Colonic mucosa (tissue), 4 donors: Measurements from ENCODE around the gene CDKAL1. TPM values are rescaled to one million over a fixed set of nuclear protein-coding genes. Genes with fewer than 3 reads are reported as not detected.

ENCODE experiments used
- DNase-seq: peaks from one replicate; pipeline ENCODE4 v3.0.0-alpha.2; 2020
- H3K27ac ChIP-seq: fragments of 200-600 bp; one replicate; pipeline ENCODE4 v1.8.0; 2021
- H3K27me3 ChIP-seq: fragments of 200-600 bp; one replicate; pipeline ENCODE4 v1.8.0; 2021
- H3K36me3 ChIP-seq: fragments of 200-600 bp; one replicate; pipeline ENCODE4 v1.8.0; 2021
- H3K4me1 ChIP-seq: fragments of 200-600 bp; one replicate; pipeline ENCODE4 v1.8.0; 2021; ENCODE audit warnings: mild to moderate bottlenecking
- H3K4me3 ChIP-seq: fragments of 200-600 bp; one replicate; pipeline ENCODE4 v1.8.0; 2021
- H3K9ac ChIP-seq, 2 donors: one replicate each; pipeline ENCODE4 v1.7.0; 2013; ENCODE audit warnings: control low read depth in 2 of 2, low read depth in 2 of 2, low read length in 2 of 2
- H3K9me3 ChIP-seq: fragments of 200-600 bp; one replicate; pipeline ENCODE4 v1.8.0; 2021
- intact Hi-C: fragments of 100-400 bp; cut with DNase I; formaldehyde crosslinking; loops from one replicate; pipeline ENCODE4 v1.14.1; 2022
- total RNA-seq, 2 donors: library from RNA; stranded (reverse); fragmentation: NEBNext Ultra II Directional in 1 of 2; extraction: Animal tissue kit (Norgen Biotek cat#: 25700) in 1 of 2; gene quantifications; one replicate each; pipeline ENCODE4 v1.2.1, GENCODE V29; 2021
- TF ChIP-seq, protein P1 (sequence below): fragments of 200-600 bp; IDR thresholded peaks from one replicate; pipeline ENCODE4 v1.8.0; 2022; ENCODE audit warnings: antibody characterized with exemption, mild to moderate bottlenecking
- donor health status: healthy.
- donor health status: DM: no; HTN: no; CAD: no.
- donor health status: DM: no; HTN: no; CAD: no.

Gene CDKAL1
- total RNA-seq, 2 donors from 2014 or later, result 13.8 to 14.2 TPM

DNA sequence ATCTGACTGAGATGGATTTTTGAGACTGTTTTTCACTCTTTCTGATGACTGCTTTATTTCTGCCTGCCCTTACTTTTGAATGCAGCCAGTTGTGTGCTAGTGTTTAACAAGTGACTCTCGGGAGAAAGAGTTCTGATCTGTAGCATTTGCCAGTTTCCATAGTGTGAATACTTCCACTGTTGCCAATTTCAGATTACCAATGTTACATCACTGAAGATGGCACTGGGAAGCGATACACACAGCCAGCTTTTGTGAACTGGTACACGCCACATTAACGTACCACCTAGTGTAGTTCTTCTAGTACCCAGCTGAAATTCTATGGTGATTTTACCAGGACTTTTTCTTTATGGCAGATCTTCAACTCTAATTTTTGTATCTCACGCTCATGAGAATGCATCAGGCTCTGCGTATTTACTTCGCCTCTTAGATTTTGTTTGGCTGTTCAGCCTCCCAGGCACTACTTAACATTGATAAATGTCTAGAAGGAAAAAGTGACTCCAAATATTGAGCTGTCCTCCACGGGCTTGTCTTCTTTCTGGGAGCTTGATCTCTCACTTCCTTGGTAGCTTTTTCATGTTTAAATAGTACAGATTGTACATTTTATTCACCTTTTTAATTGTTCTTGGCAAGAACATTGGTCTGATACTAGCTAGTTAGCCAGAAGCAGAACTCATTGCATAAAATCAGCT, 537.7 kb downstream of the CDKAL1 start:
- no peaks in the 10 kb centered on the region for H3K9me3 ChIP-seq
- no peak overlapping the region for H3K27ac ChIP-seq
- TF ChIP-seq, protein P1, sequence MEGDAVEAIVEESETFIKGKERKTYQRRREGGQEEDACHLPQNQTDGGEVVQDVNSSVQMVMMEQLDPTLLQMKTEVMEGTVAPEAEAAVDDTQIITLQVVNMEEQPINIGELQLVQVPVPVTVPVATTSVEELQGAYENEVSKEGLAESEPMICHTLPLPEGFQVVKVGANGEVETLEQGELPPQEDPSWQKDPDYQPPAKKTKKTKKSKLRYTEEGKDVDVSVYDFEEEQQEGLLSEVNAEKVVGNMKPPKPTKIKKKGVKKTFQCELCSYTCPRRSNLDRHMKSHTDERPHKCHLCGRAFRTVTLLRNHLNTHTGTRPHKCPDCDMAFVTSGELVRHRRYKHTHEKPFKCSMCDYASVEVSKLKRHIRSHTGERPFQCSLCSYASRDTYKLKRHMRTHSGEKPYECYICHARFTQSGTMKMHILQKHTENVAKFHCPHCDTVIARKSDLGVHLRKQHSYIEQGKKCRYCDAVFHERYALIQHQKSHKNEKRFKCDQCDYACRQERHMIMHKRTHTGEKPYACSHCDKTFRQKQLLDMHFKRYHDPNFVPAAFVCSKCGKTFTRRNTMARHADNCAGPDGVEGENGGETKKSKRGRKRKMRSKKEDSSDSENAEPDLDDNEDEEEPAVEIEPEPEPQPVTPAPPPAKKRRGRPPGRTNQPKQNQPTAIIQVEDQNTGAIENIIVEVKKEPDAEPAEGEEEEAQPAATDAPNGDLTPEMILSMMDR, result no peak
- no peak overlapping the region for H3K4me3 ChIP-seq
- H3K36me3 ChIP-seq, result no peaks in the 10 kb centered on the region
- H3K4me1 ChIP-seq, result no peaks in the 10 kb centered on the region
- intact Hi-C loops, result no loop called here
- no peak for DNase-seq
- H3K9ac ChIP-seq, result no peak overlapping the region
- H3K27me3 ChIP-seq, result no peaks in the 10 kb centered on the region

DNA sequence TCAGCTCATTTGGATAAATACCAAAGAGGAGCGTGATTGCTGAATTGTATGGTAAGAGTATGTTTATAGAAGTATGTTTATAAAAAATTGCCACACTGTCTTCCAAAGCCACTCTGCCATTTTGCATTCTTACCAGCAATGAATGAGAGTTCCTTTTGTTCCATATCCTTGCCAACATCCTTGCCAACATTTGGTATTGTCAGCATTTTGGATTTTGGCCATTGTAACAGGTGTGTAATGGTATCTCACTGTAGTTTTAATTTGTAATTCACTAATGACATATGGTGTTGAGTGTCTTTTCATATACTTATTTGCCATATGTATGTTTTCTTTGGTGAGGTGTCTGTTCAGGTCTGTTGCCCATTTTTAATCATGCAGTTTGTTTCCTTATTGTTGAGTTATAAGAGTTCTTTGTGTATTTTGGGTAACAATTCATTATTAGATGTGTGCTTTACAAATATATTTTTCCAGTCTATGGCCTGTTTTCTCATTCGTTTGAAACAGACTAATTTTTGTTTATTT, 539.1 kb downstream of the CDKAL1 start:
- Histone ChIP-seq H3K4me1 (no peaks in the 10 kb centered on the region), H3K27me3 (no peaks in the 10 kb centered on the region), H3K36me3 (no peaks in the 10 kb centered on the region), H3K27ac (no peak overlapping the region), H3K9me3 (no peaks in the 10 kb centered on the region), H3K4me3 (no peak overlapping the region), H3K9ac (no peak overlapping the region)
- TF ChIP-seq, protein P1, result no peak
- intact Hi-C loops, result no loop called here
- no peak for DNase-seq

DNA sequence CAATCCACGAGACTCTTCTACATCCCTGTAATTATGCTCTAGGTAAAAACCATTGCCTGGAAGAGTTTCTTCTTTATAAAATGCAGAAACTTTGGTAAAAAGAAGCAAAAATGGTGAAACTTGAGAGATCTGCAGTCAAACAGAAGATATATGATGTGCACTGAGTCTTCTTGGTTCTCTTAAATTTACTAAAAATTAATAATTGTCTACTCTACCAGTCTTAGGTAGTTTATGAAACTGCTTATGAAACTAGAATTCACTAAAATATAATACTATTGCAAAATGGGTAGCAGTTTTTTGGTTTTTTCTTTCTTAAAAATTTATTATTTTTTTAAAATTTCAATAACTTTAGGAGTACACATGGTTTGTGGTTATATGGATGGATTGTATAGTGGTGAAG, 540.2 kb downstream of the CDKAL1 start:
- no peak overlapping the region for H3K9ac ChIP-seq
- no peaks in the 10 kb centered on the region for H3K36me3 ChIP-seq

DNA sequence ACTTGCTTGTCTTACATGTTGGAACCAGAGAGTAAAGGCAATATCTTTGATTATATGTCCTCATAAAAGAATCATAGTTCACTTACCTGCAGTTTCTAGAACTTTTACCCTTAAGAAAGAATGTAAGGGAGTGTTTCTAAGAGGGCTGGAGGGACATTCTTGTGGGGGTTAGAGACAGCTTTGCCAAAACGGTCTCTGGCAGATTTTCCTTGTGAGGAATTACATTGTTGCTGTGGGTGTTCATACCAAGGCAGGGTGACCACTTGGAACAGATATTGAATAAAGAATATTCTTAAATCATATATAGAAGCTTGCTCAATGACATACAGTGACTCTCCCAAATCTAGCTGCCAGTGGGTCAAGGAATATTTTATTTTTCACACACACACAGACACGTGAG, 541.7 kb downstream of the CDKAL1 start:
- no peak for DNase-seq
- Histone ChIP-seq H3K27ac (no peak overlapping the region), H3K27me3 (no peaks in the 10 kb centered on the region), H3K9ac (no peak overlapping the region), H3K36me3 (no peaks in the 10 kb centered on the region), H3K4me3 (no peak overlapping the region), H3K9me3 (no peaks in the 10 kb centered on the region), H3K4me1 (no peaks in the 10 kb centered on the region)
- intact Hi-C loops, result no loop called here
- TF ChIP-seq, protein P1, result no peak

More for the DNA sequence above, 540.2 kb downstream of the CDKAL1 start:
- H3K4me1 ChIP-seq, result no peaks in the 10 kb centered on the region
- intact Hi-C loops, result no loop called here
- H3K9me3 ChIP-seq, result no peaks in the 10 kb centered on the region
- no peaks in the 10 kb centered on the region for H3K27me3 ChIP-seq
- TF ChIP-seq, protein P1, result no peak
- H3K4me3 ChIP-seq, result no peak overlapping the region
- no peak for DNase-seq
- no peak overlapping the region for H3K27ac ChIP-seq

DNA sequence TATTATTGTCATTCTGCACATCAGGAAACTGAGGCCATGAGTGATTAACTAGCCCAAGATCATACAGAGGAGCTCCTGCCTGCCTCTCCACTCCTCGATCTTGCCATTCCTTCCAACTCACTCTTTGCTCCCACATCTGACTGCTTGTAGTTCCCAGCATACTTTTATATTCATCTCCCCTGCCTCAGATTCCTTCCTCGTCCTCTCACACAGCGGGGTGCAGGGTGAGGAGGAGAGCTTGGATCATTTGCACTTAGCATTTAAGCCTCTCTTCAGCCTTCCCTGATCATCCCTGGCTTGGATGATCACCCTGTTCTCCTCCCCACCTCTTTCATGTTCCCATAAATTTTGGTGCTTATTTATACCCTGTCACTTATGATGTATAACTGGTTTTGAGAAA, 544.2 kb downstream of the CDKAL1 start:
- no peaks in the 10 kb centered on the region for H3K36me3 ChIP-seq
- TF ChIP-seq, protein P1, result no peak
- no peak overlapping the region for H3K9ac ChIP-seq
- H3K4me3 ChIP-seq, result no peak overlapping the region
- no peaks in the 10 kb centered on the region for H3K9me3 ChIP-seq
- no peak for DNase-seq
- H3K27me3 ChIP-seq, result no peaks in the 10 kb centered on the region
- no peaks in the 10 kb centered on the region for H3K4me1 ChIP-seq
- H3K27ac ChIP-seq, result no peak overlapping the region
- intact Hi-C loops, result no loop called here
